HepG2 (cell line): ENCODE results near the gene CBX2. TPM values are rescaled to one million over a fixed set of nuclear protein-coding genes. Genes with fewer than 3 reads are reported as not detected.

Experiments used
- DNMT1 ChIP-seq: sonication (generic); formaldehyde crosslinking; IDR thresholded peaks from 2 replicates; pipeline ENCODE4 v1.5.1; 2020; ENCODE audit warnings: mild to moderate bottlenecking, missing genetic modification reagents
- ELF4 ChIP-seq: sonication (generic); formaldehyde crosslinking; IDR thresholded peaks from 2 replicates; pipeline ENCODE4 v1.5.0; 2020; ENCODE audit warnings: missing genetic modification reagents, mild to moderate bottlenecking, moderate library complexity, borderline replicate concordance
- HNF1B ChIP-seq: sonication (generic); formaldehyde crosslinking; IDR thresholded peaks from 2 replicates; pipeline ENCODE4 v1.5.1; 2020; ENCODE audit warnings: mild to moderate bottlenecking, moderate library complexity, missing genetic modification reagents
- IKZF5 ChIP-seq: IDR thresholded peaks from 2 replicates; pipeline ENCODE4 v1.6.1; 2018; ENCODE audit warnings: missing genetic modification reagents, mild to moderate bottlenecking, missing compliant biosample characterization
- JDP2 ChIP-seq: sonication (generic); formaldehyde crosslinking; IDR thresholded peaks from 2 replicates; pipeline ENCODE4 v1.8.1; 2022; ENCODE audit warnings: missing genetic modification reagents, borderline replicate concordance
- KAT8 ChIP-seq: IDR thresholded peaks from 2 replicates; pipeline ENCODE4 v1.6.1; 2016; ENCODE audit warnings: missing genetic modification reagents, missing compliant biosample characterization
- KLF6 ChIP-seq: IDR thresholded peaks from 2 replicates; pipeline ENCODE4 v1.8.0; 2016; ENCODE audit warnings: missing biosample characterization, missing genetic modification reagents
- MYNN ChIP-seq: sonication (generic); formaldehyde crosslinking; IDR thresholded peaks from 2 replicates; pipeline ENCODE4 v1.4.0; 2020; ENCODE audit warnings: mild to moderate bottlenecking, low read depth, missing genetic modification reagents
- PATZ1 ChIP-seq: sonication (generic); formaldehyde crosslinking; IDR thresholded peaks from 2 replicates; pipeline ENCODE4 v1.4.0; 2020; ENCODE audit warnings: missing genetic modification reagents
- PTBP1 ChIP-seq: fragments of 200-400 bp; formaldehyde crosslinking; IDR thresholded peaks from 2 replicates; pipeline ENCODE4 v1.6.1; 2018; ENCODE audit warnings: low read length, low read depth; ENCODE audit not compliant: poor library complexity, severe bottlenecking
- TCF12 ChIP-seq, 2 experiments: fragments of 450-650 bp in 1 of 2; sonication (generic) in 1 of 2; formaldehyde crosslinking in 1 of 2; IDR thresholded peaks; 2 replicates each; pipeline versions ENCODE4 v1.6.1 to v1.8.0; 2017 to 2022; ENCODE audit warnings: antibody characterized with exemption in 1 of 2, mild to moderate bottlenecking in 1 of 2, missing genetic modification reagents in 1 of 2, moderate library complexity in 1 of 2
- TEAD2 ChIP-seq: sonication (generic); formaldehyde crosslinking; IDR thresholded peaks from 2 replicates; pipeline ENCODE4 v1.9.0; 2021; ENCODE audit warnings: missing genetic modification reagents
- TEAD3 ChIP-seq: optimal IDR thresholded peaks from 2 replicates; pipeline ENCODE3; 2016; ENCODE audit warnings: borderline replicate concordance
- TOE1 ChIP-seq: sonication (generic); formaldehyde crosslinking; IDR thresholded peaks from 2 replicates; pipeline ENCODE4 v1.4.0; 2020; ENCODE audit warnings: mild to moderate bottlenecking, missing genetic modification reagents
- U2AF1 ChIP-seq: fragments of 200-400 bp; formaldehyde crosslinking; optimal IDR thresholded peaks from 2 replicates; pipeline ENCODE3; 2017; ENCODE audit warnings: mild to moderate bottlenecking, low read depth, low read length
- ZBTB26 ChIP-seq: IDR thresholded peaks from 2 replicates; pipeline ENCODE4 v1.6.1; 2016; ENCODE audit warnings: missing compliant biosample characterization, missing genetic modification reagents, borderline replicate concordance
- ZBTB7A ChIP-seq: sonication (generic); formaldehyde crosslinking; IDR thresholded peaks from 2 replicates; pipeline ENCODE4 v1.8.0; 2022; ENCODE audit warnings: mild to moderate bottlenecking, missing genetic modification reagents
- ZFP90 ChIP-seq: sonication (generic); formaldehyde crosslinking; IDR thresholded peaks from 2 replicates; pipeline ENCODE4 v1.8.0; 2022; ENCODE audit warnings: missing genetic modification reagents, mild to moderate bottlenecking, inconsistent platforms, borderline replicate concordance
- ZNF205 ChIP-seq: IDR thresholded peaks from 2 replicates; pipeline ENCODE4 v1.6.1; 2018; ENCODE audit warnings: missing biosample characterization, missing genetic modification reagents
- ZNF317 ChIP-seq: sonication (generic); formaldehyde crosslinking; IDR thresholded peaks from 2 replicates; pipeline ENCODE4 v1.5.0; 2020; ENCODE audit warnings: mild to moderate bottlenecking, missing genetic modification reagents
- ZNF644 ChIP-seq: IDR thresholded peaks from 2 replicates; pipeline ENCODE4 v1.6.1; 2016; ENCODE audit warnings: low read depth
- ZNF709 ChIP-seq: sonication (generic); formaldehyde crosslinking; IDR thresholded peaks from 2 replicates; pipeline ENCODE4 v1.5.0; 2020; ENCODE audit warnings: mild to moderate bottlenecking, missing genetic modification reagents
- ZNF737 ChIP-seq: sonication (generic); formaldehyde crosslinking; IDR thresholded peaks from 2 replicates; pipeline ENCODE4 v1.5.0; 2020; ENCODE audit warnings: missing genetic modification reagents, mild to moderate bottlenecking, borderline replicate concordance
- ZNF766 ChIP-seq: sonication (generic); formaldehyde crosslinking; IDR thresholded peaks from 2 replicates; pipeline ENCODE4 v1.5.0; 2020; ENCODE audit warnings: missing genetic modification reagents, borderline replicate concordance
- polyA plus RNA-seq, 8 experiments: library from polyadenylated mRNA; depleted of rRNA in 3 of 8; stranded (reverse) in 7 of 8; unstranded in 1 of 8; fragments of >200 nt; fragmentation: Illumina TruSeq in 4 of 8; extraction: Trizol in 4 of 8; gene quantifications; 2 replicates each; pipeline versions ENCODE4 v1.2.1 to v1.2.3, GENCODE V29; 2011 to 2016; ENCODE audit warnings: low read depth in 4 of 8, missing spikeins in 1 of 8, mixed read lengths in 1 of 8; ENCODE audit not compliant: insufficient read depth in 1 of 8
- total RNA-seq, 5 experiments: library from RNA; depleted of rRNA; stranded (reverse); fragments of >200 nt; fragmentation: Illumina TruSeq; extraction: Trizol; gene quantifications; 2 replicates each; pipeline ENCODE4 v1.2.3, GENCODE V29; 2016; ENCODE audit warnings: low read depth in 1 of 5

CBX2 gene
- total and polyA plus RNA-seq, 2 of the 13 experiments (the other 11 are each of a cell fraction or from before 2014, with no cell fraction given) = 14.5 to 31.1 TPM

GRCh38 chr17:79796763-79797491 is 19.0 kb downstream of the CBX2 start, which contains the start of gene CBX8 (continued):
- TF ChIP-seq IKZF5 (CRISPR knock-in tag) (peak; percentile 56), ZNF317 (CRISPR knock-in tag) (no peak; the same call in 1 of the 2 replicates), PATZ1 (peak; percentile 93), TCF12 (IDR thresholded peaks at IDR 0.05) (no peak), TCF12 (CRISPR knock-in tag; IDR thresholded peaks at IDR 0.05) (no peak), ZNF766 (CRISPR knock-in tag) (no peak), TOE1 (CRISPR knock-in tag) (no peak), ZBTB7A (CRISPR knock-in tag) (peak; percentile 84; the same call in 1 of the 2 replicates), ZBTB26 (CRISPR knock-in tag) (no peak), KLF6 (CRISPR knock-in tag) (0 out of 2 replicates have a peak, but pooled peaks have one; percentile 72), ZNF205 (CRISPR knock-in tag) (0 out of 2 replicates have a peak, but pooled peaks have one; percentile 38), ZNF737 (CRISPR knock-in tag) (no peak), ZNF709 (CRISPR knock-in tag) (no peak; the same call in 1 of the 2 replicates), ELF4 (no peak), ZNF644 (no peak), DNMT1 (CRISPR knock-in tag) (no peak), U2AF1 (no peak), TEAD3 (peak; percentile 93), HNF1B (peak; percentile 86), PTBP1 (no peak), MYNN (CRISPR knock-in tag) (no peak), JDP2 (CRISPR knock-in tag) (no peak), KAT8 (peak; percentile 75), ZFP90 (CRISPR knock-in tag) (peak; percentile 24; the same call in 1 of the 2 replicates), TEAD2 (no peak)
